Measurements from ENCODE around the gene KDM6B.
"Not testable (repeated sequence)": the region's sequence is repeated elsewhere in the genome, so short reads cannot be mapped to it uniquely, and the experiment has no call there.

KDM6B gene

GRCh38 chr17:7797976-7798375 lies 36.0 kb upstream of the KDM6B start:
- no peak overlapping the region for H3K4me3 ChIP-seq (ENCODE audit: low read depth, low read length)
- TF ChIP-seq, protein P1, sequence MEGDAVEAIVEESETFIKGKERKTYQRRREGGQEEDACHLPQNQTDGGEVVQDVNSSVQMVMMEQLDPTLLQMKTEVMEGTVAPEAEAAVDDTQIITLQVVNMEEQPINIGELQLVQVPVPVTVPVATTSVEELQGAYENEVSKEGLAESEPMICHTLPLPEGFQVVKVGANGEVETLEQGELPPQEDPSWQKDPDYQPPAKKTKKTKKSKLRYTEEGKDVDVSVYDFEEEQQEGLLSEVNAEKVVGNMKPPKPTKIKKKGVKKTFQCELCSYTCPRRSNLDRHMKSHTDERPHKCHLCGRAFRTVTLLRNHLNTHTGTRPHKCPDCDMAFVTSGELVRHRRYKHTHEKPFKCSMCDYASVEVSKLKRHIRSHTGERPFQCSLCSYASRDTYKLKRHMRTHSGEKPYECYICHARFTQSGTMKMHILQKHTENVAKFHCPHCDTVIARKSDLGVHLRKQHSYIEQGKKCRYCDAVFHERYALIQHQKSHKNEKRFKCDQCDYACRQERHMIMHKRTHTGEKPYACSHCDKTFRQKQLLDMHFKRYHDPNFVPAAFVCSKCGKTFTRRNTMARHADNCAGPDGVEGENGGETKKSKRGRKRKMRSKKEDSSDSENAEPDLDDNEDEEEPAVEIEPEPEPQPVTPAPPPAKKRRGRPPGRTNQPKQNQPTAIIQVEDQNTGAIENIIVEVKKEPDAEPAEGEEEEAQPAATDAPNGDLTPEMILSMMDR (IDR thresholded peaks at IDR 0.05; ENCODE audit: control insufficient read depth, extremely low read depth, insufficient read depth), result no peak
- no peak for DNase-seq (ENCODE audit: low read depth)

- TF ChIP-seq, protein P1 (IDR thresholded peaks at IDR 0.05; ENCODE audit: control insufficient read depth, extremely low read depth, insufficient read depth), result no peak
Observed at GRCh38 chr17:7798839-7799238, 35.2 kb upstream of the KDM6B start.

GRCh38 chr17:7803981-7804380 lies 30.0 kb upstream of the KDM6B start:
- peak; percentile 63 for DNase-seq (ENCODE audit: low read depth)
- H3K4me3 ChIP-seq (ENCODE audit: low read depth, low read length), result no peak overlapping the region
- TF ChIP-seq, protein P1 (IDR thresholded peaks at IDR 0.05; ENCODE audit: control insufficient read depth, extremely low read depth, insufficient read depth), result no peak

More at GRCh38 chr17:7798839-7799238, 35.2 kb upstream of the KDM6B start:
- H3K4me3 ChIP-seq (ENCODE audit: low read depth, low read length), result no peak overlapping the region
- DNase-seq (ENCODE audit: low read depth), result no peak

GRCh38 chr17:7806587-7806986 lies 27.4 kb upstream of the KDM6B start:
- DNase-seq (ENCODE audit: low read depth), result no peak

DNA sequence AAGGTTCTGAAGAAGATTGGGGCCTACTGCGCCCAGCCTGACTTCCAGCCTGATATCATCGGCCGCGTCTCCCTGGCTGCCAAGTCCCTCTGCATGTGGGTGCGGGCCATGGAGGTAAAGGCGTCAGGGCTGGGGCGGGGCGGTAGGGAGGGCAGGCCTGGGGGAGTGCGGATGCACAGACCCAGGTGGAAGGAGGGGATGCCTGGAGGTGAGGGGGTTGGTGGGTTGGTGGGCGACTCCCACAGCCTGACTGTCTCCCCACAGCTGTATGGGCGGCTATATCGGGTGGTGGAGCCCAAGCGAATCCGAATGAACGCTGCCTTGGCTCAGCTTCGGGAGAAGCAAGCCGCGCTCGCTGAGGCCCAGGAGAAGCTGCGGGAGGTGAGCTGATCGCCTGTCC lies 26.8 kb upstream of the KDM6B start:
- no peak for DNase-seq (ENCODE audit: low read depth)
- TF ChIP-seq, protein P1 (IDR thresholded peaks at IDR 0.05; ENCODE audit: control insufficient read depth, extremely low read depth, insufficient read depth), result no peak
- H3K4me3 ChIP-seq (ENCODE audit: low read depth, low read length), result no peak overlapping the region

More at GRCh38 chr17:7806587-7806986, 27.4 kb upstream of the KDM6B start:
- TF ChIP-seq, protein P1 (IDR thresholded peaks at IDR 0.05; ENCODE audit: control insufficient read depth, extremely low read depth, insufficient read depth), result no peak
- H3K4me3 ChIP-seq (ENCODE audit: low read depth, low read length), result no peak overlapping the region

DNA sequence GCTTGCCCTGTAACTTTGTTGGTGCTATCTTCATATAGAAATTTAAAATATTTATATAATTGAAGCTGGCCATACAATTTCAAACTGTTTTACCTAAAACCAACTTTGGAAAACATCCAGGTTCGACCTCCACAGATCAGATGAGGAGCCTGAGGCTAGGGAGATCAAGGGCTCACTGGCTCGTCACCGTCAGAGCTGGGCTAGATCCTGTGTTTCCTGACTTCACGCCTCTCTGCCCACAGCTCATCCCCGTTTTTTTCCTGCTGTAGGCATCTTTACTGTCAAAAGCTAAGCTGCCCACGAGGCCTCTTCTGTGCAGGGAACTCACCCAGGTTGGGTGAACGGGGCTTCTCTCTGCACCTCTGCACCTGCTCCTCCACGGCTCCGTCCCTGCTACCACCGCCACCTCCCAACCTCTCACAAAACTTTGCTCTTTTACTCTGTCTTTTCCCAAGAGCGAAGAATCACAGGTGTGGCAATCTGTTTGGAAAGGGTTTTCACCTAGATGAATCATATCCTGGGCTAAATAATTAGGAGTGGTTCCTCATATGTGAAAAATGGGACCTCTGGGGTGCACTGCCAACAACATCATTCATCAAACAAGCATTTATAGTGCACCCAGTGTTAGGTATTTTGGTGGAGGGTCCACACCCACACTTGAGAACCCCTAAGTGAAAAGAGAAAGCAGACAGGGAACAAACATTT lies 24.8 kb upstream of the KDM6B start:
- no peak for DNase-seq (ENCODE audit: low read depth)
- TF ChIP-seq, protein P1 (IDR thresholded peaks at IDR 0.05; ENCODE audit: control insufficient read depth, extremely low read depth, insufficient read depth), result no peak
- H3K4me3 ChIP-seq (ENCODE audit: low read depth, low read length), result no peak overlapping the region

DNA sequence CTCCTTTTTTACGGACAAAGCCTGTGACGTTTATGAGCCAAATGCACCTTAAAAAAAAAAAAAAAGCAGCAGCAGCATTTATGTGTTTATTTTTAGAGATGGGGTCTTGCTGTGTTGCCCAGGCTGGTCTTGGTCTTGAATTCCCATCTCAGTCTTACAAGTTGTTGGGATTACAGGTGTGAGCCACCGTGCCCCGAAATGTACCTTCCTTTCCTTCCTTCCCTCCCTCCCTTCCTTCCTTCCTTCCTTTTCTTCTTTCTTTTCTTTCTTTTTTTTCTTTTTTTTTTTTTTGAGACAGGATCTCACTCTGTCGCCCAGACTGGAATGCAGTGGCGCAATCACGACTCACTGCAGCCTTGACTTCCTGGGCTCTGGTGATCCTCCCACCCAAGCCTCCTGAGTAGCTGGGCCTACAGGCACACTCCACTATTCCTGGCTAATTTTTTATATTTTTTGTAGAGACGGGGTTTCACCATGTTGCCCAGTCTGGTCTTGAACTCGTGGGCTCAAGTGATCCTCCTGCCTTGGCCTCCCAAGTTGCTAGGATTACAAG lies 24.1 kb upstream of the KDM6B start:
- DNase-seq (ENCODE audit: low read depth); H3K4me3 ChIP-seq (ENCODE audit: low read depth, low read length): not testable (repeated sequence)

All from LNCaP clone FGC (cell line).